Pancreas (tissue), 10 donors: ENCODE results near the gene SEMA4D. TPM values are rescaled to one million over a fixed set of nuclear protein-coding genes. Genes with fewer than 3 reads are reported as not detected.

Experiments used
- ATAC-seq, 4 donors: fragments of 200-7000 bp; cut with Tn5 transposase; one replicate each; pipeline versions ENCODE4 v1.8.0 to v1.9.1; 2020; ENCODE audit warnings: mild to moderate bottlenecking in 4 of 4, moderate library complexity in 4 of 4
- DNase-seq, 6 donors: peaks; one replicate each; pipeline ENCODE4 v3.0.0-alpha.2; 2020
- FAIRE-seq: peaks from 2 replicates; lab custom pipeline; 2012; peaks lifted over from hg19 to GRCh38; lab: Jason Lieb, UNC
- H3K27ac ChIP-seq, 4 donors: fragments of 200-600 bp; sonication (generic); 1 replicate in 3 of 4; 2 replicates in 1 of 4; pipeline versions ENCODE4 v1.5.0 to v1.8.0; 2020
- H3K27me3 ChIP-seq, 4 donors: fragments of 200-600 bp; one replicate each; pipeline ENCODE4 v1.8.0; 2021
- H3K36me3 ChIP-seq, 3 donors: fragments of 200-600 bp; sonication (generic) in 1 of 3; one replicate each; pipeline versions ENCODE4 v1.5.0 to v1.8.0; 2020 to 2021
- H3K4me1 ChIP-seq, 3 donors: fragments of 200-600 bp; one replicate each; pipeline ENCODE4 v1.8.0; 2021
- H3K4me3 ChIP-seq, 4 donors: fragments of 200-600 bp; sonication (generic) in 2 of 4; one replicate each; pipeline versions ENCODE4 v1.5.0 to v1.8.0; 2020 to 2021
- H3K9me3 ChIP-seq, 4 donors: fragments of 200-600 bp; one replicate each; pipeline ENCODE4 v1.8.0; 2021
- CTCF ChIP-seq, 4 donors: fragments of 200-600 bp; sonication (generic) in 3 of 4; IDR thresholded peaks; one replicate each; pipeline versions ENCODE4 v1.5.0 to v1.8.0; 2021; ENCODE audit warnings: antibody characterized with exemption in 4 of 4
- WGBS, 2 donors: extraction: QIAGEN DNeasy Blood & Tissue Kit; methylation state at CpG; one replicate each; pipeline ENCODE4 v1.1.7; 2013; 5-methylcytosine and 5-hydroxymethylcytosine counted together
- intact Hi-C, 3 donors: fragments of 100-400 bp; cut with DNase I; formaldehyde crosslinking; loops; one replicate each; pipeline versions ENCODE4 v1.11.1 to v1.14.2; 2022
- polyA plus RNA-seq, 2 donors: library from polyadenylated mRNA; stranded (reverse); fragments of 200-250 nt; gene quantifications; one replicate each; pipeline ENCODE4 v1.2.3, GENCODE V29; 2013
- total RNA-seq, 6 donors: library from RNA; stranded (reverse); fragmentation: NEBNext Ultra II Directional in 4 of 6; extraction: Animal tissue kit (Norgen Biotek cat#: 25700) in 4 of 6; gene quantifications; one replicate each; pipeline versions ENCODE4 v1.2.1 to v1.2.4, GENCODE V29; 2021 to 2023
- donor health status: healthy with polysubstance abuse.
- donor health status: DM: no; HTN: no; CAD: no; lungs with moderate emphysema.
- donor health status: DM: no; HTN: no; CAD: no.
- donor health status: control.
- donor health status: control.
- donor health status: Bipolar disorder and iron deficiency.
- donor health status: DM: yes; HTN: yes; CAD: no.
- donor health status: DM: no; HTN: no; CAD: no.
- donor health status: DM: no; HTN: no; CAD: no.
- donor health status: DM: yes; HTN: yes; CAD: no.

Gene SEMA4D
- total and polyA plus RNA-seq, 8 donors = 7.1 to 29.7 (median 12.9) TPM

- FAIRE-seq = no peak
- DNase-seq = no peak
- Histone ChIP-seq H3K36me3 (peaks cover 0 to 12% (median 5%) of the 10 kb centered on the region in 3 donors), H3K27ac (peak overlapping the region in 3 of 4 donors; percentile 20 to 58 (median 30)), H3K4me1 (peaks cover 16 to 25% (median 17%) of the 10 kb centered on the region in 3 donors), H3K9me3 (no peaks in the 10 kb centered on the region), H3K4me3 (no peak overlapping the region), H3K27me3 (no peaks in the 10 kb centered on the region)
- WGBS, 2 donors = 36 to 41% methylated on average over 5 of the region's 5 CpGs
- TF ChIP-seq CTCF (IDR thresholded peaks at IDR 0.05) = no peak
- peak; percentile 45 to 70 (median 58) for ATAC-seq
- intact Hi-C loops = no loop called here
These were observed 107.3 kb downstream of the SEMA4D start for GRCh38 chr9:89390578-89391116.

- no peaks in the 10 kb centered on the region for H3K27me3 ChIP-seq
- intact Hi-C loops = no loop called here
These were observed 107.8 kb downstream of the SEMA4D start for GRCh38 chr9:89390068-89390555.

GRCh38 chr9:89388868-89389177 lies 109.1 kb downstream of the SEMA4D start:
- Histone ChIP-seq H3K36me3 (peaks cover 0 to 15% (median 5%) of the 10 kb centered on the region in 3 donors), H3K27me3 (no peaks in the 10 kb centered on the region), H3K9me3 (no peaks in the 10 kb centered on the region), H3K27ac (no peak overlapping the region), H3K4me1 (peaks cover 16 to 25% (median 17%) of the 10 kb centered on the region in 3 donors), H3K4me3 (no peak overlapping the region)
- intact Hi-C loops = no loop called here
- no peak for TF ChIP-seq CTCF (IDR thresholded peaks at IDR 0.05)
- ATAC-seq (no peak), FAIRE-seq (no peak), DNase-seq (no peak)
- WGBS, 2 donors = 96 to 98% methylated on average over 12 of the region's 12 CpGs

More at GRCh38 chr9:89390068-89390555, 107.8 kb downstream of the SEMA4D start:
- no peak for TF ChIP-seq CTCF (IDR thresholded peaks at IDR 0.05)
- peaks cover 0 to 15% (median 5%) of the 10 kb centered on the region in 3 donors for H3K36me3 ChIP-seq
- FAIRE-seq = no peak
- H3K4me3 ChIP-seq = no peak overlapping the region
- H3K27ac ChIP-seq = peak overlapping the region in 3 of 4 donors; percentile 20 to 58 (median 30)
- WGBS, 2 donors = 78 to 80% methylated on average over 10 of the region's 10 CpGs
- no peak for DNase-seq
- peaks cover 16 to 25% (median 17%) of the 10 kb centered on the region in 3 donors for H3K4me1 ChIP-seq
- no peaks in the 10 kb centered on the region for H3K9me3 ChIP-seq
- ATAC-seq = peak in 2 of 4 donors; percentile 2 to 7

- Histone ChIP-seq H3K27me3 (no peaks in the 10 kb centered on the region), H3K4me3 (no peak overlapping the region), H3K4me1 (peaks cover 16 to 25% (median 17%) of the 10 kb centered on the region in 3 donors), H3K9me3 (no peaks in the 10 kb centered on the region), H3K27ac (peak overlapping the region in 2 of 4 donors; percentile 23 to 31), H3K36me3 (peaks cover 0 to 15% (median 5%) of the 10 kb centered on the region in 3 donors)
- ATAC-seq = peak in 3 of 4 donors; percentile 10 to 51 (median 48)
- no peak for FAIRE-seq
- intact Hi-C loops = no loop called here
- TF ChIP-seq CTCF (IDR thresholded peaks at IDR 0.05) = no peak
- WGBS, 2 donors = 93% methylated on average over 19 of the region's 19 CpGs
- peak in 1 of 6 donors; percentile 46 for DNase-seq
These were observed 109.6 kb downstream of the SEMA4D start for GRCh38 chr9:89388084-89388867.
